HTERT RPE-1 (cell line): ENCODE measurements around the gene C3orf70.
"Not testable (repeated sequence)": the region's sequence is repeated elsewhere in the genome, so short reads cannot be mapped to it uniquely, and the experiment has no call there.

ENCODE experiments used
- in situ Hi-C: fragments of 300-500 bp; cut with MboI; formaldehyde crosslinking; loops from 4 replicates; pipeline ENCODE4 v1.14.3; 2020; ENCODE audit warnings: low sequenced_read_pairs

The C3orf70 gene

GRCh38 chr3:185151101-185151963, 1.5 kb downstream of the C3orf70 start:
- in situ Hi-C loops, result no loop called here

- in situ Hi-C loops, result no loop called here
Observed at GRCh38 chr3:185150561-185150960, 2.3 kb downstream of the C3orf70 start.

GRCh38 chr3:185149591-185149990, 3.3 kb downstream of the C3orf70 start:
- in situ Hi-C loops, result no loop called here

- in situ Hi-C loops, result no loop called here
Observed at GRCh38 chr3:185145511-185145910, 7.3 kb downstream of the C3orf70 start.

GRCh38 chr3:185144784-185145183, 8.1 kb downstream of the C3orf70 start:
- in situ Hi-C loops, result no loop called here

GRCh38 chr3:185137821-185138220, 15.0 kb downstream of the C3orf70 start:
- in situ Hi-C loops, result no loop called here

- in situ Hi-C loops, result no loop called here
Observed at GRCh38 chr3:185134509-185134908, 18.4 kb downstream of the C3orf70 start.

GRCh38 chr3:185131602-185132256, 21.1 kb downstream of the C3orf70 start:
- in situ Hi-C loops, result no loop called here

- in situ Hi-C loops, result no loop called here
Observed at GRCh38 chr3:185129083-185129482, 23.8 kb downstream of the C3orf70 start.

GRCh38 chr3:185126201-185126600, 26.7 kb downstream of the C3orf70 start:
- in situ Hi-C loops, result no loop called here

- in situ Hi-C loops, result no loop called here
Observed at GRCh38 chr3:185120126-185120525, 32.7 kb downstream of the C3orf70 start.

- in situ Hi-C loops, result no loop called here
Observed at GRCh38 chr3:185115371-185115770, 37.5 kb downstream of the C3orf70 start.

GRCh38 chr3:185114756-185115155, 38.1 kb downstream of the C3orf70 start:
- in situ Hi-C loops, result no loop called here

GRCh38 chr3:185112186-185112585, 40.7 kb downstream of the C3orf70 start:
- in situ Hi-C loops, result no loop called here

- in situ Hi-C loops, result not testable (repeated sequence)
Observed at GRCh38 chr3:185109012-185109411, 43.8 kb downstream of the C3orf70 start.

GRCh38 chr3:185106256-185106890, 46.5 kb downstream of the C3orf70 start:
- in situ Hi-C loops, result not testable (repeated sequence)

- in situ Hi-C loops, result no loop called here
Observed at GRCh38 chr3:185103359-185104127, 49.3 kb downstream of the C3orf70 start.

GRCh38 chr3:185094697-185095096, 58.2 kb downstream of the C3orf70 start:
- in situ Hi-C loops, result no loop called here

GRCh38 chr3:185093116-185093515, 59.7 kb downstream of the C3orf70 start:
- in situ Hi-C loops, result no loop called here

- in situ Hi-C loops, result no loop called here
Observed at GRCh38 chr3:185090811-185091210, 62.0 kb downstream of the C3orf70 start.

GRCh38 chr3:185089751-185090150, 63.1 kb downstream of the C3orf70 start:
- in situ Hi-C loops, result no loop called here
